GM18520 (cell line): Measurements from ENCODE around the gene BEST2.

Experiments used
- ATAC-seq: cut with Tn5 transposase; IDR thresholded peaks from one replicate; pipeline ENCODE4 v1.9.1; 2021; ENCODE audit not compliant: unreplicated experiment

BEST2 gene

GRCh38 chr19:12767666-12768065, 16.1 kb downstream of the BEST2 start:
- ATAC-seq, result no peak

GRCh38 chr19:12769689-12770088, 18.1 kb downstream of the BEST2 start:
- ATAC-seq, result no peak

- no peak for ATAC-seq
Observed at GRCh38 chr19:12770922-12771321, 19.3 kb downstream of the BEST2 start.

GRCh38 chr19:12772323-12772722, 20.7 kb downstream of the BEST2 start:
- ATAC-seq, result no peak

GRCh38 chr19:12773571-12773970, 22.0 kb downstream of the BEST2 start:
- ATAC-seq, result no peak

- no peak for ATAC-seq
Observed at GRCh38 chr19:12774588-12775555, 23.3 kb downstream of the BEST2 start, which contains the start of gene HOOK2. TSS of gene HOOK2 (minus strand) at chr19:12775552. CDS start at chr19:12775449, 103 bp downstream.

- ATAC-seq, result peak; percentile 33
Observed at GRCh38 chr19:12777217-12778016, 25.8 kb downstream of the BEST2 start.

GRCh38 chr19:12778017-12778904, 26.7 kb downstream of the BEST2 start:
- no peak for ATAC-seq

GRCh38 chr19:12778905-12779161, 27.2 kb downstream of the BEST2 start:
- ATAC-seq, result no peak

GRCh38 chr19:12779162-12779993, 27.8 kb downstream of the BEST2 start:
- no peak for ATAC-seq

- ATAC-seq, result no peak
Observed at GRCh38 chr19:12782174-12782423, 30.5 kb downstream of the BEST2 start.

GRCh38 chr19:12782424-12783290, 31.1 kb downstream of the BEST2 start:
- no peak for ATAC-seq

- ATAC-seq, result no peak
Observed at GRCh38 chr19:12783291-12783848, 31.8 kb downstream of the BEST2 start.

- ATAC-seq, result no peak
Observed at GRCh38 chr19:12783849-12784393, 32.3 kb downstream of the BEST2 start.

- no peak for ATAC-seq
Observed at GRCh38 chr19:12784394-12784870, 32.8 kb downstream of the BEST2 start.

- no peak for ATAC-seq
Observed at GRCh38 chr19:12784871-12785430, 33.4 kb downstream of the BEST2 start.

- ATAC-seq, result no peak
Observed at GRCh38 chr19:12785431-12786031, 33.9 kb downstream of the BEST2 start.
